ENCODE measurements around the gene RPL3.

The RPL3 gene

DNA sequence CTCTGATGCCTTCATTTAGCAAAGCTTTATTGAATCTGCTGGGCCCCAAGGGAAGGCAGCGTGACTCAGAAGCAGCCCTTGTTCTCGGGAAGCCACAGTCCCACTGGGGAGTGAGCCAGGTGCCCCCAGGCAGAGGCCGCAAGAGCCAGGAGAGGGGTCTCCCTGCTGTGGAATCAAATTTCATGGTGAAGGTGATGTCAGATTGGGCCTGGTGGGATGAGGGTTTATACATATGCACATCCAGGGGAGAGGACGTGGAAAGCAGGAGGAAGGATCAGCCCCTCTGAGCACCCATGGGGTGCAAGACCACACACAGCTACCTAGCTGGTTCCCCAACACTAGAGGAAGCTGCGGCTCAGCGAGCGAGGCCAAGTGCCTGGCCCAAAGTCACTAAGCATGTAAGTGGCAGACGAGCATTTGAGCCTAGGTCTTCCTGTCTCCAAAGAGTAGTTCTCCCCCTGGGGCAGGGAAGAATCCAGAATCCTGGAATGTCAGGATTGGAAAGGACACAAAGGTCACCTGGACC is 32.3 kb upstream of the RPL3 start:
- H2AFZ ChIP-seq (ENCODE audit: low read length): no peak overlapping the region
- no peaks in the 10 kb centered on the region for H4K20me1 ChIP-seq (ENCODE audit: insufficient read depth, low read length)
- TF ChIP-seq, protein P1, sequence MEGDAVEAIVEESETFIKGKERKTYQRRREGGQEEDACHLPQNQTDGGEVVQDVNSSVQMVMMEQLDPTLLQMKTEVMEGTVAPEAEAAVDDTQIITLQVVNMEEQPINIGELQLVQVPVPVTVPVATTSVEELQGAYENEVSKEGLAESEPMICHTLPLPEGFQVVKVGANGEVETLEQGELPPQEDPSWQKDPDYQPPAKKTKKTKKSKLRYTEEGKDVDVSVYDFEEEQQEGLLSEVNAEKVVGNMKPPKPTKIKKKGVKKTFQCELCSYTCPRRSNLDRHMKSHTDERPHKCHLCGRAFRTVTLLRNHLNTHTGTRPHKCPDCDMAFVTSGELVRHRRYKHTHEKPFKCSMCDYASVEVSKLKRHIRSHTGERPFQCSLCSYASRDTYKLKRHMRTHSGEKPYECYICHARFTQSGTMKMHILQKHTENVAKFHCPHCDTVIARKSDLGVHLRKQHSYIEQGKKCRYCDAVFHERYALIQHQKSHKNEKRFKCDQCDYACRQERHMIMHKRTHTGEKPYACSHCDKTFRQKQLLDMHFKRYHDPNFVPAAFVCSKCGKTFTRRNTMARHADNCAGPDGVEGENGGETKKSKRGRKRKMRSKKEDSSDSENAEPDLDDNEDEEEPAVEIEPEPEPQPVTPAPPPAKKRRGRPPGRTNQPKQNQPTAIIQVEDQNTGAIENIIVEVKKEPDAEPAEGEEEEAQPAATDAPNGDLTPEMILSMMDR (IDR thresholded peaks at IDR 0.05; ENCODE audit: low read length): no peak
- TF ChIP-seq EZH2 (IDR thresholded peaks at IDR 0.05; ENCODE audit: borderline replicate concordance, low read length): no peak
- no peaks in the 10 kb centered on the region for H3K79me2 ChIP-seq (ENCODE audit: insufficient read depth, low read length)
- peaks cover 10% of the 10 kb centered on the region; the same call in 1 of the 2 replicates for H3K27me3 ChIP-seq (ENCODE audit: insufficient read depth, low read length)
- no peaks in the 10 kb centered on the region for H3K9me2 ChIP-seq (ENCODE audit: low read depth, low read length)
- no peak overlapping the region for H3K27ac ChIP-seq (ENCODE audit: low read depth, low read length, poor library complexity, severe bottlenecking)
- H3K4me3 ChIP-seq (ENCODE audit: low read depth, low read length, poor library complexity, severe bottlenecking): no peak overlapping the region
- H3F3A ChIP-seq (ENCODE audit: insufficient read depth, low read length): no peaks in the 10 kb centered on the region
- H3K4me2 ChIP-seq (ENCODE audit: low read length): no peak overlapping the region
- H3K4me1 ChIP-seq (ENCODE audit: insufficient read depth, low read length, severe bottlenecking): peaks cover 9% of the 10 kb centered on the region
- H3K9ac ChIP-seq (ENCODE audit: low read length): no peak overlapping the region
- H3K9me3 ChIP-seq (ENCODE audit: low read length): no peaks in the 10 kb centered on the region
- no peaks in the 10 kb centered on the region for H3K36me3 ChIP-seq (ENCODE audit: insufficient read depth, low read length)

DNA sequence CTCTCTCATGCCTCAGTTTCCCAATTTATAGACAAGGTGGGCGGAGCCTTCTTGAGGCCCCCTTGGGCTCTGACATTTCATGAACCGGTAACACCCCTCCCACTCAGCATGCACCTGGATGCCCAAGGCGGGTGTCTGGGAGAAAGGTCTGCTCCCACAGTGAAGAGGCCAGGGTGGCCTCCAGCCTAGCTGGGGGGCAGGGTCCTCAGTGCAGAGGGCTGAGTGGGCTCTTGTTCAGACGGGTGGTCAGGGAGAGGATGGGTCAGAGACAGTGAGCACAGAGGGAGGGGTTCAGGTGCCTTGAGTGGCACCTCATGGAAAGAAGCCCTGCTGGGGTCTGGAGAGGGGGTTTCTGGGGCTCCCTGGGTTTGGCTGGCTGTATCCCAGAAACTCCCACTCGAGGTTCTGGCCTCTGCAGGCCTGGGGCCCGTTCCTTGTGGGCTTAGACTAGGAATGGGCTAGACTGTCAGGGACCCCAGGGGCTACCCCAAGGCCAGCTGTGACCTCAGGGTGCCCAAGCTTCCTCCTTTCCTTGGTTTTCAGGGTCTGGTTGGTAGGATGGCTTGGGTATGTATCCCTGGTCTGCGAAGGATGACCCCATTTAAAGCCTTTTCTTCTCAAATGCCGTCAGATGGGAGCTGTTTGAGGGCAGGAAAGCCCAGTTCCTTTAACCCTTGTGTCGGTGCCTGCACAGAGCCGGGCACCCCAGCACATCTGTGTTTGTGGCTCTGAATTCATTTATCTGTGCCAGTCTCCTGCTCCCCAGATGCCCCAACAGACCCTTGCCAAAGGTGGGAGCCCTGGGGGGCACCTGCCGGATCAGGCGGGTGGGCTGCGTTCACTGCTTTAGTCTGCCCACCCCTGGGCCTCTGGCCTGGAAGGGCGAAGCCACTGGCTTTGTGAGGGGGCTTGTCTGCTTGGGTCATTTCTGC is 31.6 kb upstream of the RPL3 start:
- Histone ChIP-seq H3K27ac (ENCODE audit: low read depth, low read length, poor library complexity, severe bottlenecking) (no peak overlapping the region), H2AFZ (ENCODE audit: low read length) (no peak overlapping the region), H3K79me2 (ENCODE audit: insufficient read depth, low read length) (no peaks in the 10 kb centered on the region), H3K9ac (ENCODE audit: low read length) (no peak overlapping the region), H3K27me3 (ENCODE audit: insufficient read depth, low read length) (peaks cover 10% of the 10 kb centered on the region; the same call in 1 of the 2 replicates), H3F3A (ENCODE audit: insufficient read depth, low read length) (no peaks in the 10 kb centered on the region), H3K4me3 (ENCODE audit: low read depth, low read length, poor library complexity, severe bottlenecking) (peak overlapping the region; percentile 48), H3K4me2 (ENCODE audit: low read length) (peak overlapping the region; percentile 65; the same call in 1 of the 2 replicates), H3K9me3 (ENCODE audit: low read length) (no peaks in the 10 kb centered on the region), H3K36me3 (ENCODE audit: insufficient read depth, low read length) (no peaks in the 10 kb centered on the region), H3K9me2 (ENCODE audit: low read depth, low read length) (no peaks in the 10 kb centered on the region), H4K20me1 (ENCODE audit: insufficient read depth, low read length) (no peaks in the 10 kb centered on the region), H3K4me1 (ENCODE audit: insufficient read depth, low read length, severe bottlenecking) (peaks cover 9% of the 10 kb centered on the region)
- TF ChIP-seq, protein P1 (IDR thresholded peaks at IDR 0.05; ENCODE audit: low read length): no peak

DNA sequence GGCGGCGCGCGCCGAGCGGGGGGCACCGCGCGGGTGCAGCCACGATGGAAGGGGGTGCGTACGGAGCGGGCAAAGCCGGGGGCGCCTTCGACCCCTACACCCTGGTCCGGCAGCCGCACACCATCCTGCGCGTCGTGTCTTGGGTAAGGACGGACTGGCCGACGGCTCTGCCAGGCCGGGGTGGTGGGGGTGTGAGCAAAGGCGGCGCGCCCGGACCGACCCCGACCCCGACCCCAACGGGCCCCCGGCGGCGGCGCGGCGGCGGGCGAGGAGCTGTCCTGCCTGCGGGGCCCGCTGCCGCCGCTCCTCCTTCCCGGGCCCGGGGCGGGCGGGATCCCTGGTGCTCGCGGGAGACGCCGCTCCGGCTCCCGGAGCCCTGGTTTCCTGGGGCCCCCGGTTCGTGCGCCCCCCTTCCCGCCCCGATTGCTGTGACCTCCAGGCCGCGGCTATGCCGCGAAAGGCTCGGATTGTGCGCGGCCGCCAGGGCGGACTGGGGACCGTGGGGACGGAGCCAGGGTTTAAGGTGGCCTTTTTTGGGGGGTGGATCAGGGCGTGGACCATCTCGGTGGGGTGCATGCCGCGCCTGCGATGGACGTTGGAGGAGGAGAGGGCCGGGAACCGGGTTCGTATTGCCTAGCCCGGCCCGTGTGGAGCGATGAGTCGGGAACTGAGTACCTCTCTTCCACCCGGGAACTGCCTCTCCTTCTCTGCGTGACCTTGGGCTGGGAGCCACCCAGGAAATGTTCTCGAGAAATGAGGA is 30.7 kb upstream of the RPL3 start, which contains the start of gene SYNGR1:
SYNGR1 (plus strand) TSS at position 25 of the 760 bp plus-strand sequence; CDS start at position 45, 20 bp downstream.
- Histone ChIP-seq H3K36me3 (ENCODE audit: insufficient read depth, low read length) (no peaks in the 10 kb centered on the region), H4K20me1 (ENCODE audit: insufficient read depth, low read length) (no peaks in the 10 kb centered on the region), H3K4me1 (ENCODE audit: insufficient read depth, low read length, severe bottlenecking) (peaks cover 9% of the 10 kb centered on the region), H3F3A (ENCODE audit: insufficient read depth, low read length) (no peaks in the 10 kb centered on the region), H3K9me3 (ENCODE audit: low read length) (no peaks in the 10 kb centered on the region), H3K4me3 (ENCODE audit: low read depth, low read length, poor library complexity, severe bottlenecking) (peak within 1 kb of the TSS; percentile 60), H3K4me2 (ENCODE audit: low read length) (peak within 1 kb of the TSS; percentile 78), H3K27ac (ENCODE audit: low read depth, low read length, poor library complexity, severe bottlenecking) (no peak within 1 kb of the TSS), H3K27me3 (ENCODE audit: insufficient read depth, low read length) (peaks cover 10% of the 10 kb centered on the region; the same call in 1 of the 2 replicates), H3K9me2 (ENCODE audit: low read depth, low read length) (no peaks in the 10 kb centered on the region), H2AFZ (ENCODE audit: low read length) (no peak within 1 kb of the TSS), H3K79me2 (ENCODE audit: insufficient read depth, low read length) (no peaks in the 10 kb centered on the region), H3K9ac (ENCODE audit: low read length) (peak within 1 kb of the TSS; percentile 63)
- TF ChIP-seq, protein P1 (IDR thresholded peaks at IDR 0.05; ENCODE audit: low read length): no peak
- no peak for TF ChIP-seq EZH2 (IDR thresholded peaks at IDR 0.05; ENCODE audit: borderline replicate concordance, low read length)

All from OCI-LY1 (cell line).